GM15510 (cell line): ENCODE data around the gene LCTL.

ENCODE experiments used
- POLR2A ChIP-seq: IDR thresholded peaks from 3 replicates; pipeline ENCODE4 v1.6.1; 2011; ENCODE audit warnings: borderline replicate concordance; ENCODE audit not compliant: insufficient read length; ENCODE audit errors: extremely low read depth

LCTL gene

DNA sequence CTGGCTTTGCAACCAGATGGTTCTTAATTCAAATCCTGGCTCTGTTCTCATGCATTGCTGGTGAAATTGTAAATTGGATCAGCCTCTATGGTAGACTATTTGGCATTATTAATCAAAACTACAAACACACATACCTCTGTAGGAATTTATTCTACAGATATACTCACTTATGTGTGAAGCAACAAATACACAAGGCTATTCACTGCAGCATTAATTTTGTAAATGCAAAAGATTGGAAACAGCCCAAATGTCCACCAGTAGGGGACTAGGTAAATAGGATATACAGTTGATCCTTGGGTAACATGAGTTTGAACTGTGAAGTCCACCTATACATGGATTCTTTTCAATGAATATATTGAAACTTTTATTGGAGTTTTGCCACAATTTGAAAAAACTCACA lies 29.5 kb upstream of the LCTL start:
- no peak for TF ChIP-seq POLR2A

DNA sequence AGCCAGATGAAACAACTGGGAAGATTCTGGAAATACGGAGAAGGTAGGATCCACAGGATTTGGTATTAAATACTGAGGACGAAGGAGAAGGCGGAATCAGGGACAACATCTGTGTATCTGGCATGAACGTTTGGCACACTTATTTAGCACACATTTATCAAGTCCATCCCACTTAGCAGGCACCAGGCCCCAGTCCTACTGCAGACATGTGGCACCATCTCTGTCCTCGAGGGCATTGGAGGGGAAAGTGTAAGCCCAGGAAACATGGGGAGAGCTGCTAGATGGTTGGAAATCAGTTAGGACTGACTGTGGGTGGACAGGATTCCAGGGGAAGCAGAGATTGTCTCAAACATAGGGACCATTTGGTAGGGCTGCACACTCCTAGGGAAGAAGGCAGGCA lies 29.0 kb upstream of the LCTL start:
- TF ChIP-seq POLR2A = no peak

DNA sequence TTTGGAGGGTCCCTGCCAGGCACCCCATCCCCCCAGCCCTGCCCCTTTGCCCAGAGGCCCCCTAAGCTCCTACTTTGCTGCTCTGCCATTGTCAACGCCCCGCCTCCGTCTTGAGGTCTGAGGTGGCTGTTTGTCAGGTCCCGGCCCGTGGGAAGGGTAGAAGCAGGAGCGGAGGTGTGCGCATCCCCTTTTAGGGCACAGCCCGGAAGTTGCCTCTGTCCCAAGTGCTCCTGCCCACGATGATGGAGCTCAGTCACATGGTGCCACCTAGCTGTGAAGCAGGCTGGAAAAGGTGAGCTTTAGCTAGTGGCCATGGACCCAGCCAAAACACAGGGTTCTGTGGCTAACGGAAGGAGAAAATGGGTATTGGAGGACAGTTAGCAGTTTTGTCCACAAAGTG lies 28.5 kb upstream of the LCTL start:
- no peak for TF ChIP-seq POLR2A

DNA sequence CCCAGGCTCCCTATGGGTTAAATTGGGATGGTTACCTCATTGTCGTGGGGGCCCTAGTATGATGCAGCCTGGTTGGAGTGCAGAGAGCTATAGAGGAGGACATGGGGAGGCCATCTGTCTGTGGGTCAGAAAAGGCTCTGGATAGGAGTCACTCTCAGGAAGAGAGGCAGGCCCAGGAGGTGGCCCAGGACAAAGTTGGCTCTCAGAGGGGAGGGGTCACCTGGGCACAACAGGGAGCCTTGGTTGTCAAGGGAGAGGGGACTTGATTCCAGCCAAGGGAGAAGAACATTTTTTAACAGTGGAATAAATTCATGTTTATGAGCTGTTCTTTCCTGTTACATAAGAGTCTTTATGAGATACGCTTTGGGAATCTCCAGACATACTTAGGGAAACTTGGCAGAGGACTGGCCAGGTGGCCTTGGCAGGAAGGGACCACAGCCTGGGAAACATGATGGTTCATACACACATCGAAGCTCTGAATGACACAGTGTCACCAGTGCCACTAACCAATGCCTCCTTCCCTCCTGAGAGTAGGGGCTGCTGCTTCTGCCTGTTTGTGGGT lies 27.5 kb upstream of the LCTL start:
- TF ChIP-seq POLR2A = no peak

DNA sequence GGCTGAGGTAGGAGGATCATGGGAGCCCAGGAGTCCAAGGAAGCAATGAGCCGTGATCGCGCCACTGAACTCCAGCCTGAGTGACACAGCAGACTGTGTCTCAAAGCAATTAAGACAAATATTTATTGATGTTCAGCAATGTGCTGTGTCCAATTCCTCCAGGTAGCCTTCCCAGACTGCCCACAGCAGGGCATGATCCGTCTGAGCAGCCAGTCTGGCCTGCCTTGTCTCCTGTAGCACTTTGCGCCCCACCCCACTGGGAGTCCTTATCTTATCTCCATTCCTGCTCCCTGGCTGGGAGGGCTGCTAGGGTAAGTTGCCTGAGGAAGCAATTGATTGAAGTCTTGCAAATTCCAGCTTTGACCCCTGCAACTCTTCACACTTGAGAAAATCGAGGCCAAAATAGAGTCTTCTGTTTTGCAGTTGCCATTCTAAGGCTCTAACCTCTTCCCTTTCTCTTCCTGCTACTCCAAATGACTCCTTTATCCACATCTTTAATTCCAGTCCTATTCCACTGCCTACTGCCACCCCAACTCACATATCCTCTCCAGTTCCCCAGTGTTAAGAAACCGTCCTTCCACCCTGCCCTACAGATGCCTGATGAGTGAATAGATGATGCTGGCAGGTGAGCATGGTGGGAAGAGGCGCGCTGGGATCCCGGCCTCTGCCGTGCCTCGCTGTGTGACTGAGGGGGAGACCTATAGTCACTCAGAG lies 26.9 kb upstream of the LCTL start:
- TF ChIP-seq POLR2A = no peak

DNA sequence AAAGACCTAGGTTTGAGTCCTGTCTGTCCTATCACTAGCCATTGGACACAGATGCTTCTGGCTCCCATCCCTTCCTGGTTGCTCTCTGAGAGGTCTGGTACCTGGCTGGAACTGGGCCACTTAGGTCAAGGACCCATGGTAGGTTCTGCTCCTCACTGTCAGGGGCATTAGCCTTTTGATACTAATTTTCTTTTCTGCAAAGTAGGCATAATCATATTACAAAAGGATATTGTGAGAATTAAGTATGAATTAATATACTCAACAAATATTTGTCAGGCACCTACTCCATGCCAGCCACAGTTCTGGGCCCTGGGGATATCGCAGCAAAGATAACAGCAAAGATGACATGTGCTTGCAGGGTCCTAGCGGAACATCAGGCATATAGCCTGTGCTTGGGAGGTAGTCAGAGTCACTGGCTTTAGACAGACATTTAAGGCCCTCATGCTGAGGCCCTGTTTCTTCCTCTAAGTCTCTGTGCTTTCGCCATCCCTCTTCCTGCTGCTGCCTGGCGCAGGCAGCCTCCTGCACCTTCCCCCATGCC lies 25.6 kb upstream of the LCTL start:
- no peak for TF ChIP-seq POLR2A

DNA sequence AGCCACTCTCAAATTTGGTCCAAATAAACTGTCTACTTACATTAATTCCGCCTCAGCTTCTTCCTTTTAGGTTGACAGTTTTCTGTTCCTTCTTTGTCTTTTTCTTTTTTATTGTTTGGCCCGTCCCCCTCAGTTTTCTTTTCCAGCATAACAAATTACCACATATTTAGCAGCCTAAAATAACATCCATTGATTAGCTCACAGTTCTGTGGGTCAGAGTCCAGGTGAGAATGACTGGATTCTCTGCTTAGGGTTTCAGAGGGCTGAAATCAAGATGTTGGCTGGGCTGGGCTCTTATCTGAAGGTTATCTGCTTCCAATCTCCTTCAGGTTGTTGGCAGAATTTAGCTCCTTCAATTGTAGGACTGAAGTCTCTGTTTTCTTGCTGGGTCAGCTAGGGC lies 24.6 kb upstream of the LCTL start:
- TF ChIP-seq POLR2A = no peak

DNA sequence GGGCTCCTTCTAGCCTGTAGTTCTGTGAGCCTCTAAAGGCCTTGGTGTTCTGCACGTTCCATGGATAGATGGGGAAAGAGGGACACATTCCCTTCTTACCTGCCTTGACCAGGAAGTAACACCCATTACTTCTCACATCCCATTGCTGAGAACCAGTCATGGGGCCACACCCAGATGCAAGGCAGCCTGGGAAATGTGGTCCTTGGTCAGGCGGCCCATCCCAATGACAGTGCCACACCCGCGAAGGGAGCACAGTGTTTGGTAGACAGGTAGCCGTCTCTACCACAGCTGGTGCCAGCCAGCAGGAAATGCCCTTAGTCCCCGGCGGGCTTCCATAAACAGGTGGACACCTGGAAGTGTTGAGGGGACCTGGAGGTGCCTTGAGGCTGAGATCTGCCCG lies 23.2 kb upstream of the LCTL start:
- no peak for TF ChIP-seq POLR2A

DNA sequence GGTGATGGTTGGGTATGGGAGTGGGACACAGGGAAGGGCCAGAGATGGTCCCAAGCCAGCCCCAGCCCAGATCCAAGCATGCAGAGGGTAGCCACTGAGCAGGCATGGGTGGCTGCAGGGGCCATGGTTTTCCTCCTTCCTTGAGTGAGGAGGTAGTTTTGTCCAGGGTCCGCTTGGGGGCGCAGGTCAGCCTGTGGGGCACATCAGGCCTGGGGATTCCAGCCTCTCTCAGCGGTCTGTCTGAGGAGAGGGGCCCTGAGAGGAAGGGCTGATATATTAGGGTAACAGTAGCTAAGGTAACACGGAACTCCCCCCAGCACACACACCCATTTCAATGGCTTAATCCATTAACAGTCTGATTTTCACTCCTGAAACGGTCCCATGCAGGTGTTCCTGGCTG lies 22.7 kb upstream of the LCTL start:
- no peak for TF ChIP-seq POLR2A

DNA sequence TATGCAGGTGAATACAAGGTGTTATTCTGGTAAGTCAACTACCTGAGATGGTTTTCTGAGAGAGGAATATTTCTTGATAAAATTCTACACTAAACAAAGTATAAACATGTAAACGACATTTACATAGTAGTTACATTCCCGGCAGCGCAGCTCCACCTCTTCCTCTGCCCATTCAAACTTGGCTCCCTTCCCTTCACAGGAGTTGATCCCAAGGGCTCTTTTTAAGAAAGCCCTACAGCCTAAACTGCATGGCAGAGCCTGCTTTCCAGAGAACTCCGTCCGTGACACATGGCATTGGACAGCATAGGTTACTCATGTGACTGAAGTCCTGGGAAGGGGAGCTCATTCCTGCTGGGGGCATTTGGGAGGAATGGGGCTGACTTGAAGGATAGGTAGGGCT lies 22.0 kb upstream of the LCTL start:
- no peak for TF ChIP-seq POLR2A

DNA sequence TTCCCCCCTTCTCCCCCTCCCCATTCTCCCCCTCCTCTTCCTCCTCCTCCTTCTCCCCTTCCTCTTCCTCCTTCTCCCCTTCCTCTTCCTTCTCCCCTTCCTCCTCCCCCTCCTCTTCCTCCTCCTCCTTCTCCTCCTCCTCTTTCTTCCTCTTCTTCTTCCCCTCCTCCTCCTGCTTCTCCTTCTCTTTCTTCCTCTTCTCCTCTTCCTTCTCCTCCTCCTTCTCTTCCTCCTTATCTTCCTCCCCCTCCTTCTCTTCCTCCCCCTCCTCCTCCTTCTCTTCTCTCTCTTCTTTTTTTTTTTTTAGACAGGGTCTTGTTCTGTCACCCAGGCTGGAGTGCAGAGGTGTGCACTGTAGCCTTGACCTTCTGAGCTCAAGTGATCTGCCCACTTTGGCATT lies 21.2 kb upstream of the LCTL start:
- TF ChIP-seq POLR2A = no peak

DNA sequence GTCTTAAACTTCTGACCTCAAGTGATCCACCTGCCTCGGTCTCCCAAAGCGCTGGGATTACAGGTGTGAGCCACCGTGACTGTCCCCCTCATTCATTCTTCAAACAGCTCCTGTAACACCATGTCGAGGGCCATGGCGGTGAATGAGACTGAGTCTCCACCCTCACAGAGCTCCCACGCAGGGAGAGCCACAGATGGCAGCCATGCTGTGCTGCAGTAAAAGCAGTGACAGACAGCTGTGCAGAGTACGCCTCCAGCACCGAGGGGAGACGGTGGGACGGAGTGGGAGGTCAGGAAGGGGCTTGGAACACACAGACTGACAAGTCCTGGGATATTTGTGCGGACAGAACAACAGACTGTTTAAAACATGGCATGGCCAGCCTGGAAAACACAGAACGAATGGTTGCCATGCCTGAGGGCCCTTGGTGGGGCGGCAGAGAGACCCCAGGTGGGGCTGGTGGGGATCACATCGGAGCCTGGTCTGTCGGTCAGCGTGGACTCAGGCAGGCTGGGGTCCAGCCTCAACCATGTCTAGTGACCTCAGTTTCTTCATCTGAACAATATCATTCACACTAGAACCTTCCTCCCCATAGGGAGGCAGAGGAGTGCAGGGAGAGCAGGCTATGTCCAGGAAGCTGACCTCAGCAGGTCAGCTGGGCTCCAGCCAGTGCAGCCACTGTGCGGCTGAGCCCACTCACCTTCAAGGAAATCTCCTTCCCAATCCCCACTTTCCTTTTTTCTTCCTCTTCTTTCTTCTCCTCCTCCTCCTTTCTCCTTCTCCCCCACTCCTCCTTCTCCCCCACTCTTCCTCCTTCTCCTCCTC lies 20.6 kb upstream of the LCTL start:
- TF ChIP-seq POLR2A = no peak

DNA sequence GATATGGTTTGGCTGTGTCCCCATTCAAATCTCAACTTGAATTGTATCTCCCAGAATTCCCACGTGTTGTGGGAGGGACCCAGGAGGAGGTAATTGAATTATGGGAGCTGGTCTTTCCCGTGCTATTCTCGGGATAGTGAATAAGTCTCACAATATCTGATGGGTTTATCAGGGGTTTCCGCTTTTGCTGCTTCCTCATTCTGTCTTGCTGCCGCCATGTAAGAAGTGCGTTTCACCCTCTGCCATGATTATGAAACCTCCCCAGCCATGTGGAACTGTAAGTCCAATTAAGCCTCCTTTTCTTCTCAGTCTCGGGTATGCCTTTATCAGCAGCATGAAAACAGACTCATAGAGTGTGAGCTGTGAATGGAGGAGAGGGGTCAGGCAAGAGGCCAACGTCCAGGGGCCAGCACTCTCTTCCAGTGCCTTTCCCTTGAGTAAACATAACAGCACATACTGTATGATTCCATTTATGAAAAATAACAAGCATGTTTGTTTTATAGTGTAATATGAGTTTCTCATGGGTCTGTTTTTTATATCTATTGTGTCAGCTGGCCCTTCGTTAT lies 16.3 kb upstream of the LCTL start:
- TF ChIP-seq POLR2A = no peak

DNA sequence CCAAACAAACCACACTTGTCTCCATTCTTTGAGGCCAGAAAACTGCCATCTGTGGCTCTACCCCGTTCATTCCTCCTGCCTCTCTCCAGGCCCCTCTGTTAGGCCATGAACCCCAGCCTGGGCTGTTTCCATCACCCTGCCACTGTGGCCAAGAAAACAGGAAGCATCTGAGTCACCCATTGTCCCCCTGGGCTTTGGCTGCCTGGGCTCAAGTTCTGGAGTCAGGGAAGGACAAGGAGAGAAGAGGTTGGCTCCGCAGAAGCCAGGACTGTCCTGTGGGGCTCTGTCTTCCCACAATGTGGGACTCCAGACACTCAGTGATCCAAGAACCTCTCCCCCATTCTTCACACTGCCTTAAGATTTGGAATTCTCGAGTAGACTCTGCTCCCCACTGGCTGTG lies 14.8 kb upstream of the LCTL start:
- no peak for TF ChIP-seq POLR2A

DNA sequence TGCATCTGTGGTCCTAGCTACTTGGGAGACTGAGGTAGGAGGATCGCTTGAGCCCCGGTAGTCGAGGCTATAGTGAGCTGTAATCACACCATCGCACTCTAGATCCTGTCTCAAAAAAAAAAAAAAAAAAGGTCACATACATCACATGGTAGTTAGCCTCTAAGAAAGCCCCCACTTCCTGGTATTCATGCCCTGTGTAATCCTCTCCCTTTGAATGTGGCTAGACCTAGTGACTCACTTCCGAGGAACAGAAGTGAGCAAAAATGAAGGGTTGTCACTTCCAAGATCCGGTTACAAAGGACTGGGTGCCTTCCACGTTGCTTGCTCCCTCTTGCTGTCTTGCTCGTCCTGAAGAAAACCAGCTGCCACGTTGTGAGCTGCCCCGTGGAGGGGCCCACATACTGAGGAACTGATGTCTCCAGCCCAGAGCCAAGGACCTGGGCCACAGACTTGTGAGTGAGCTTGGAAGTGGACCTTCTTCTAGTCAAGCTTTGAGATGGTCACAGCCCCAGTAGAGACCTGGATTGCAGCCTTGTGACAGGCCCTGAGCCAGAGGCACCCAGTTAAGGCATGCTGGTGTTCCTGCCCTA lies 12.6 kb upstream of the LCTL start:
- no peak for TF ChIP-seq POLR2A
